Keratinocyte (primary cell): Measurements from ENCODE around the gene JAKMIP1.
"Not testable (repeated sequence)": the region's sequence is repeated elsewhere in the genome, so short reads cannot be mapped to it uniquely, and the experiment has no call there.

Experiments
- EZH2 ChIP-seq: IDR thresholded peaks from one replicate; pipeline ENCODE4 v1.6.1; 2012; ENCODE audit warnings: inconsistent platforms, mild to moderate bottlenecking, low read length, moderate library complexity
- TF ChIP-seq, protein P1 (sequence below), 3 experiments: IDR thresholded peaks in 1 of 3; conservative IDR thresholded peaks in 1 of 3; optimal IDR thresholded peaks in 1 of 3; 2 replicates in 2 of 3; 3 replicates in 1 of 3; pipeline versions ENCODE3 to v1.5.1; 2011; ENCODE audit warnings: low read length in 3 of 3, mild to moderate bottlenecking in 3 of 3, moderate library complexity in 2 of 3, control low read depth in 1 of 3, inconsistent platforms in 1 of 3; ENCODE audit not compliant: insufficient read depth in 2 of 3; ENCODE audit errors: extremely low read depth in 1 of 3

DNA sequence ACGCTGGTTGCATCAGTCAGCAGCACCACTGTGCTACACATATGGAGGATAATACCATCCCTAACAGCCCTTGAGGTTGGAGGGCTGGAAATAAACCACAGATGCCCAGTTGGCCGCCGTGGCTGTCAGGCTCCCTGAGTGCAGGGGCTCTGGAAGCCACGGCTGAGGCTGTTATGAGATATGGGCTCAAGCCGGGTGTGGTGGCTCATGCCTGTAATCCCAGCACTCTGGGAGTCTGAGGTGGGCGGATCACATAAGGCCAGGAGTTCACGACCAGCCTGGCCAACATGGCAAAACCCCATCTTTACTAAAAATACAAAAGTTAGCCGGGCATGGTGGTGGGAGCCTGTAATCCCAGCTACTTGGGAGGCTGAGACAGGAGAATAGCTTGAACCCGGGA, 207.0 kb downstream of the JAKMIP1 start:
- TF ChIP-seq, protein P1, sequence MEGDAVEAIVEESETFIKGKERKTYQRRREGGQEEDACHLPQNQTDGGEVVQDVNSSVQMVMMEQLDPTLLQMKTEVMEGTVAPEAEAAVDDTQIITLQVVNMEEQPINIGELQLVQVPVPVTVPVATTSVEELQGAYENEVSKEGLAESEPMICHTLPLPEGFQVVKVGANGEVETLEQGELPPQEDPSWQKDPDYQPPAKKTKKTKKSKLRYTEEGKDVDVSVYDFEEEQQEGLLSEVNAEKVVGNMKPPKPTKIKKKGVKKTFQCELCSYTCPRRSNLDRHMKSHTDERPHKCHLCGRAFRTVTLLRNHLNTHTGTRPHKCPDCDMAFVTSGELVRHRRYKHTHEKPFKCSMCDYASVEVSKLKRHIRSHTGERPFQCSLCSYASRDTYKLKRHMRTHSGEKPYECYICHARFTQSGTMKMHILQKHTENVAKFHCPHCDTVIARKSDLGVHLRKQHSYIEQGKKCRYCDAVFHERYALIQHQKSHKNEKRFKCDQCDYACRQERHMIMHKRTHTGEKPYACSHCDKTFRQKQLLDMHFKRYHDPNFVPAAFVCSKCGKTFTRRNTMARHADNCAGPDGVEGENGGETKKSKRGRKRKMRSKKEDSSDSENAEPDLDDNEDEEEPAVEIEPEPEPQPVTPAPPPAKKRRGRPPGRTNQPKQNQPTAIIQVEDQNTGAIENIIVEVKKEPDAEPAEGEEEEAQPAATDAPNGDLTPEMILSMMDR (optimal IDR thresholded peaks at IDR 0.05 in 1 of 3, IDR thresholded peaks at IDR 0.05 in 1 of 3, conservative IDR thresholded peaks at IDR 0.05 in 1 of 3; ENCODE audit: extremely low read depth in 1 of 3, insufficient read depth in 2 of 3, low read length in 3 of 3) = not testable (repeated sequence)
- not testable (repeated sequence) for TF ChIP-seq EZH2
